AG04449 (cell line): ENCODE results near the gene SOX15.

Source experiments
- CTCF ChIA-PET: fragments of 350-600 bp; formaldehyde crosslinking; extraction: SDS; loops from one replicate; lab custom pipeline; 2021; ENCODE audit warnings: antibody characterized with exemption; lab: Yijun Ruan, JAX
- POLR2A ChIA-PET: fragments of 400-600, 350-600 bp; formaldehyde crosslinking; extraction: SDS; loops from one replicate; lab custom pipeline; 2020; ENCODE audit warnings: antibody characterized with exemption, inconsistent platforms; lab: Yijun Ruan, JAX
- DNase-seq: peaks from one replicate; pipeline ENCODE4 v3.0.0-alpha.2; 2010; ENCODE audit warnings: low read depth, low spot score
- H3K4me3 ChIP-seq: 2 replicates; pipeline ENCODE4 v1.5.1; 2011; ENCODE audit warnings: low read depth, mild to moderate bottlenecking, control low read depth, low read length
- CTCF ChIP-seq: IDR thresholded peaks from one replicate; pipeline ENCODE4 v1.5.1; 2011; ENCODE audit warnings: mild to moderate bottlenecking, moderate library complexity, low read length, control low read depth, inconsistent platforms; ENCODE audit not compliant: insufficient read depth; ENCODE audit errors: missing control alignments

Gene SOX15

GRCh38 chr17:7573324-7574080 is 16.4 kb downstream of the SOX15 start:
- ChIA-PET CTCF (interaction anchor here (1.0 to 3.9 kb wide), 6 partner anchors 12 to 114 kb away, joined by 5 to 34 read pairs (median 14); partner anchors contain the start of genes SENP3, SOX15, TP53 and WRAP53), POLR2A (interaction anchor here (0.6 to 3.4 kb wide), 11 partner anchors 10 to 231 kb away, joined by 3 to 45 read pairs (median 6); partner anchors contain the start of genes MPDU1, POLR2A, SENP3 and TP53)
- no peak for TF ChIP-seq CTCF
- H3K4me3 ChIP-seq: peak overlapping the region; percentile 100
- peak; percentile 37 for DNase-seq

GRCh38 chr17:7572588-7573323 is 17.1 kb downstream of the SOX15 start:
- TF ChIP-seq CTCF: no peak
- peak overlapping the region; percentile 100 for H3K4me3 ChIP-seq
- CTCF ChIA-PET: interaction anchor here (1.0 to 4.7 kb wide), 4 partner anchors 12 to 60 kb away, joined by 3 to 54 read pairs (median 12); partner anchors contain the start of genes SENP3 and SOX15
- DNase-seq: no peak
- POLR2A ChIA-PET: interaction anchor here (0.6 to 3.4 kb wide), 9 partner anchors 11 to 616 kb away, joined by 3 to 45 read pairs (median 6); partner anchors contain the start of genes MPDU1, SENP3, TP53 and WRAP53

GRCh38 chr17:7572338-7572587 is 17.6 kb downstream of the SOX15 start:
- peak overlapping the region; percentile 72 for H3K4me3 ChIP-seq
- POLR2A ChIA-PET: interaction anchor here (0.6 to 3.4 kb wide), 5 partner anchors 11 to 616 kb away, joined by 3 to 45 read pairs (median 13); partner anchors contain the start of genes MPDU1, SENP3, TP53 and WRAP53
- peak; percentile 97 for DNase-seq
- CTCF ChIA-PET: interaction anchor here (1.0 to 4.7 kb wide), 2 partner anchors 11 to 60 kb away, joined by 3 to 54 read pairs; partner anchors contain the start of gene SENP3
- no peak for TF ChIP-seq CTCF

- ChIA-PET POLR2A (no interaction called here), CTCF (interaction anchor here (1.1 to 4.7 kb wide), 2 partner anchors 9 to 118 kb away, joined by 4 to 54 read pairs; partner anchors contain the start of genes SENP3 and WRAP53)
- TF ChIP-seq CTCF: no peak
These were observed 19.5 kb downstream of the SOX15 start for GRCh38 chr17:7570351-7570750.

GRCh38 chr17:7569571-7569970 is 20.3 kb downstream of the SOX15 start:
- TF ChIP-seq CTCF: no peak
- no peak for DNase-seq
- POLR2A ChIA-PET: no interaction called here
- CTCF ChIA-PET: interaction anchor here (0.7 to 4.7 kb wide), 2 partner anchors 9 to 273 kb away, joined by 3 to 54 read pairs; partner anchors contain the start of gene SENP3
- H3K4me3 ChIP-seq: no peak overlapping the region

More at GRCh38 chr17:7570351-7570750, 19.5 kb downstream of the SOX15 start:
- no peak for DNase-seq
- no peak overlapping the region for H3K4me3 ChIP-seq
